H4 (cell line): ENCODE data around the gene RNF150. TPM values are rescaled to one million over a fixed set of nuclear protein-coding genes. Genes with fewer than 3 reads are reported as not detected.

Source experiments
- DNase-seq: peaks from one replicate; pipeline ENCODE4 v3.0.0-alpha.2; 2015; ENCODE audit warnings: low spot score
- total RNA-seq: library from RNA; depleted of rRNA; stranded (reverse); fragments of >200 nt; shearing (Covaris generic); gene quantifications from 2 replicates; pipeline ENCODE4 v1.2.3, GENCODE V29; 2014

RNF150 gene
- total RNA-seq, 1 experiment from 2014 or later: 3.1 TPM

DNA sequence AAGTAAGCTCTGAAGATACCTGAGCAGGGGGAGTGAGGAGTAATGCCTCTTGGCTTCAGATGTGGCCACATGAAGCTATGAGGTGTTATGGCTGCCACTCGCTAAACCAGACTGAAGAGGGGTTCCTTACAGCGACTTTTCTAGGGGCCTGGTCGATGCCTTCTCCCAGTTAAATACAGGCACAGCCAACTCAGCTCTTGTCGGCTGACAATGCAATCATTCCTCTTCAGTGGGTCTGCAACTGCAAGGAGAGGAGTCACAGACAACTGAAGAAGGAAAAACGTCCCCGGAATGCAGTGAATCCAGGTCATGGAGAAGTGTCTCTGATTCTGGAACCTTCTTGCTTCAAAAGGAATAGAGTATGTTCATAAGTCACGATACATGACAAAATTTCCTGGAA is 106.4 kb downstream of the RNF150 start:
- no peak for DNase-seq

- no peak for DNase-seq
Observed at GRCh38 chr4:141023051-141023450, 110.2 kb downstream of the RNF150 start.

DNA sequence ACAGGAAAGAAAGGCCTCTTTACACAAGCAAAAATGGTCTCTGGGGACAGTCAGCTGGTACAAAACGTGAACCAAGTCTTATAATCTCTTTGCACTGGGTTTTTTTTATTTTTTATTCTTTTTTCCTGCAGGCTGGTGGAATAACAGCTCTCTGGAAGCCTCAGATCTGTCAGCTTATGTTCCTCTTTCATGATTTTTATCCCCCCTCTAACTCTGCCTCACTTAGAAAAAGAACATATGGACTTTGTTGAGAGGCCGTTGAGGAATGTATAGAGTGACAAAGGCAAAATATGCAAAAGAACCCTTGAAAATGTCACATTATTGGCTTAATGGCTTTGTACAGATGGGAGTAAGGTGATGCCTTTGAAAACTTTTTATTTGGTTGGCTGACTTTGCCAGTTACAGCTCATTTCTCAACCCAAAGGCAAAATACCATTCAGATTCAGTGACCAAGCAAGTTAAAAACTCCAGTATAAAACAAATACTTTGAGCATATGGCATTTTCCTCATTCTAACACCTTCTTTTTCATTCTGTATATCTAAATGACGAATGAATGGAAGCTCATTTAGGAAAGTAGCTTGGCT is 111.1 kb downstream of the RNF150 start:
- no peak for DNase-seq

DNA sequence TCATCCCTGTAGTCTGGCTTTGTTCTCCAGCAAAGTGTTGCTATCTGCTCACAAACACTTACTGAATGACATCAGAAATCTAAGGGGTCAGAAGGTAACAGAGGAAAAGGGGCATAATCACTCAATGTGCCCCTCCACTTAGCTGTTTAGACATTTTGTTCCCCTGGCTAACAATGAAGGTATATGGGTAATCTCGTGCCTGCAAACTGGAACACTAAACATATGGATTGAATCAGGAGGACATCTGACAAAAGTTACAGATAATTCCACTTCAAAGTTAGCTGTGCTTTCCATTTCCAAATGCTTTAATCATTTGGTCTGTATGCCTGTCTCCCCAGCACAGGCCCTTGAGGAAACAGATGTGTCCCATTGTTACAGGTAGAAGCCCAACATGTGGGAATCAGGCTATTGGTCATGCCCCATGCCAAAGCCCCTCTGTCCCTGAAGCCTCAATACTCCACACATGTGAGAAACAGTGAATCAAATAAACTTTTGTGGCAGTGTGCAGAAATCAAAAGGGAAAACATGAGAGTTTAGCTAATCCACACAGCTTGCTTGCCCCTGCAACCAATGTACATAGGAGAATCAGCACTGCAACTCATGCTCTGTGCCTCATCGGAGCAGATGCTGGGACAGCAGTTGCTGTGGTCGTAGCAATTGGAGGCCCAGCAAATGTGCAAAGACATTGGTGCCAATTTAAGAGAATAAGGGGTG is 111.7 kb downstream of the RNF150 start:
- DNase-seq: no peak

GRCh38 chr4:141020801-141021261 is 112.4 kb downstream of the RNF150 start:
- DNase-seq: peak; percentile 51

DNA sequence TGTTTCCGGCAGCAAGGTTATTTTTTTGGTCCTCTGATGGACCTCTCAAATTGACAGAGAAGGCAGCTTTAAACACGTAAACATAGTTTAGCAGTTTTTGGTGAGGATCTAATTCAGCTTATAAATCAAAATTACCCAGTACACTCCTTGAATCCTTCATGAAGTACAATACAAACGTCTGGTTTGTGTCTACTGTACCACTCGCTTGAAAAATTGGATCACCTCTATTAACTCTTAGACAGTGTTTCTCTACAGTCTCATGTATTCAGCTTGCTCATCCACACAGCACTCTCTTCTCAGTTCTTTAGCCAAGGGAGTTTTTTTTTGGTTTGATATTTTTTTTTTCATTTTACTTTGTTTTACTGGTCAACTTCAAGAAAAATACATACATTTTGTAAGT is 113.5 kb downstream of the RNF150 start:
- no peak for DNase-seq

GRCh38 chr4:141016117-141016798 is 117.0 kb downstream of the RNF150 start:
- no peak for DNase-seq

DNA sequence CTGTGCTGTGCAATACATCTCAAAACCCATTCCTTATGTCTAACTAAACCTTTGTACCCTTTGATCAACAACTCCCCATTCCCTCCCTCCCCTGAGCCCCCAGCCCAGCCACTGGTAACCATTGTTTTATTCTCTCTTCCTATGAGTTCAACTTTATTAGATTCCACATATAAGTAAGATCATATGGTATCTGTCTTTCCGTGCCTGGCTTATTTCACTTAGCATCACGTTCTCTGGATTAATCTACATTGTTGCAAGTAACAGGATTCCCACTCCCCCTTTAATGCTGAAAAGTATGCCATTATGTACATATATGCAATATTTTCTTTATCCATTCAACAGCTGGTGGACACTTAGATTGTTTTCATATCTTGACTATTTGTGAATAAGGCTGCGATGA is 119.4 kb downstream of the RNF150 start:
- DNase-seq: no peak

DNA sequence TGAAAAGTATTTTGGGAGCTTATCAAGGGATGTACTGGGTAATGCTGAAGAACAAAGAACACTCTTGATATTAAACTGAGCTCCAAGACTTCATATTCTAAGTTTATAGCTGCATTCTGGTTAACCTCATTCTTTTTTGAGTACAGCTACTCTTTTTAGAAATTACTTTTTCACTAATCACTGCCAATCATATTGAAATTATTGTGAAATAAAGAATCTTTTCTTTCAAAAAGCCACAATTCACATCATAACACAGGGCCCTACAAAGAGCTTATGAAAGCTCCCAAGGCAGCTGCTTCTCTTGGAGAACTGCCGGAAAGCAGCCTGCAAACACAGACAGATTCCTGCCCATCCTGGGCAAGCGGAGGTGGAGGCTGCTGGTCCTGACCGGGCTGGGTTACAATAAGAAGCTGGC is 121.4 kb downstream of the RNF150 start:
- DNase-seq: no peak

GRCh38 chr4:141009931-141010330 is 123.3 kb downstream of the RNF150 start:
- no peak for DNase-seq

DNA sequence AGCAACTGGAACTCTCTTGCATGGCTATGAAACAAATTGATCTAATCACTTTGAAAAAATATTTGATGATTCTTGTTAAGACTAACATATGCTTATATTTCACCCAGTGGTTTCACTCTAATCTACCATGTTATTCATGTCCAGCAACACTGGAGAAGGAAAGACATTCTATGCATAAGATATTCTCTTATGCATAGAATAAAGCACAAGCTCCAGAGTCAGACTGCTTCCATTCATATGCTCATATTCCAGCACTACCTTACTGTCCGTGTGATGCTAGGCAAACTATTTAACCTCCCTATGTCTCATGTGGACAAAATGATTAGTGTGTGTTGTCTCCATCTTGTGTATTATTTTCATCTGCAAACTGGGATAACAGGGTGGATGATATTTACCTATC is 124.1 kb downstream of the RNF150 start:
- no peak for DNase-seq

GRCh38 chr4:141006242-141006802 is 126.9 kb downstream of the RNF150 start:
- DNase-seq: no peak

GRCh38 chr4:141004823-141005222 is 128.4 kb downstream of the RNF150 start:
- DNase-seq: no peak

DNA sequence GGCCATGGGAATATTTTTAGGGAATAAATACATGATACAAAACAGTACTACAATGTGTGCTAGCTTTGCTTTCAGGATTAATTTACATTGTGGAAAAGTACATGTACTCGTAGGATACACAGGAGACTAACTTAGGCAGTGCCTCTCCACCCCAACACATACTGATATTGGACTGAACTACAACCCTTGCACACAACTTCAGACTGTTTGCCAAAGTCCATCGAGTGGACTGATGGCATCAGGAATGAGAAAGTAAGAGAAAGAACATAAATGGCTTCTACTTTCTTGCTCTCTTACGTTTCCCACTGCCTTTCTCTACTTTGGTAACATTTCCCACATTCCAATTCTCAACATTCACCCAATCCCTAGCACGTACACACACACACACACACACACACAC is 130.1 kb downstream of the RNF150 start:
- no peak for DNase-seq

DNA sequence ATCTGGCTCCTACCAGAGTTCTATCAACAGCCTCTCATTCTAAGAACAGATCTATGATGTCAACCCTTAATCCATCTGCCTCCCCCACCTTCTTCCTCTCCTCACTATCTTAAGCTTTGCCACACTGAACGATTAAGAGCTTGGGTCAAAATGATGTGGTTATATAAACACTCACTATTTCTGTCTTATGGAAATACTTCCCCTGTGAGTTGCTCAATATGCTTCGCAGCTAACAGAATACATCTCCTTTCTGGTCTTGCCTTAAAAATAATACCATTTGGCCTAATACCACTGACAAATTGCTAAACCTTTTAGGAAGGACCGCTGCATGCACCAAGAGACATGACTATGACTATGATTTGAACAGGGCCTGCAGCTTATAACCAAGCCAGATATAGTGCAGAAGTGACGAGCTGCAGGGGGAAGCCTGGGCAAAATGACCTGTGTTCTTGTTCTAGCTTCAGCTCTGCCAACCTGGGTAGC is 130.9 kb downstream of the RNF150 start:
- DNase-seq: no peak

- DNase-seq: peak; percentile 22
Observed at GRCh38 chr4:140996766-140997165, 136.5 kb downstream of the RNF150 start.

DNA sequence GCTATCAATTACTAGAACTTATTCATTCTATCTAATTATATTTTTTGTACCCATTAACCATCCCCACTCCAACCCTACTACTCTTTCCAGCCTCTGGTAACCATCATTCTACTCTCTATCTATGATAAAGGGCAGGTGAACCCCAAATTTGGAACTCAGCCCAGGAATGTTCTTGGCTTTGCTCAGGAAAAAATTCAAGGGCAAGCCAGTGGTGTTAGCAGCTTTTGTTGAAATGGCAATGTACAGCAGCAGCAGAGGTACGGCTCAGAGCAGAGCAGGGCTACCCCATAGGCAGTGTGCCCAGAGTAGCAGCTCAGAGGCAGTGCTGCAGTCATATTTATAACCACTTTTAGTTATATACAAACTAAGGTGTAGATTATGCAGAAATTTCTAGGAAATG is 138.2 kb downstream of the RNF150 start:
- no peak for DNase-seq

DNA sequence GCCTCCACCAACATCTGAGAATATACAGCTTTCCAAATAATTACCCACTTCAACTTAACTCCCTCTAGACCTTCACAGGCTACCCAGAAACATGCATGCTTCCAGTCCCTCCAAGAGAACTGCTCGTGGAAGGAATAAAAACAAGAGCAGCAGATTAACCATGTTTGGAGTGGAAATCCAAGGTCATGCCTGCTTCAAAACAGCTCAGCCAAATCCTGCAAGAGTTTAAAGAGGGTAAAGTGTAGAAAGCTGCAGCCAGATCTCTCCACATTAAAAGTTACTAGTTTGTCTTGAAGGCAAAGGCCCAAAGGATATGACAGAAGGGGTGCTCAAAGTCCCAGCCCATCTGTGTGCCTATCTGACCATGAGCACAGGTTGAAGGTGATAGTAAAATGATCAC is 139.3 kb downstream of the RNF150 start:
- no peak for DNase-seq

DNA sequence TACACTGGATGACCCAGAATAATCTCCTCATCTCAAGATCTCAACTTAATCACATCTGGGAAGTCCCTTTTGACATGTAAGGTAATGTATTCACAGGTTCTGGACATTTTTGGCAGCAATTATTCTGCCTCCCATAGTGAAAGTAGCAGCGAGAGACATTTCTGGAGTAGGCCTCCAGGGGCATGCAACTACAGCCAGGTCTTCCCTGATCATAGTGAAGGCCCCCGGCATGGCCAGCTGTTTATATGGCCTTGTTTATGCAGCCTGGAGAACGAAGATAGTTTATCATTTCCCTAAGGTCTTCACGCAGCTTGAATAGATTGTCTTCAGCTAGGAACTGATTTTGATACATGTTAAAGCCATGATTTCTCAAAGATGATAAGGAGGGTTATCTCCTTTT is 139.9 kb downstream of the RNF150 start:
- no peak for DNase-seq

GRCh38 chr4:140989944-140990343 is 143.3 kb downstream of the RNF150 start:
- DNase-seq: no peak

DNA sequence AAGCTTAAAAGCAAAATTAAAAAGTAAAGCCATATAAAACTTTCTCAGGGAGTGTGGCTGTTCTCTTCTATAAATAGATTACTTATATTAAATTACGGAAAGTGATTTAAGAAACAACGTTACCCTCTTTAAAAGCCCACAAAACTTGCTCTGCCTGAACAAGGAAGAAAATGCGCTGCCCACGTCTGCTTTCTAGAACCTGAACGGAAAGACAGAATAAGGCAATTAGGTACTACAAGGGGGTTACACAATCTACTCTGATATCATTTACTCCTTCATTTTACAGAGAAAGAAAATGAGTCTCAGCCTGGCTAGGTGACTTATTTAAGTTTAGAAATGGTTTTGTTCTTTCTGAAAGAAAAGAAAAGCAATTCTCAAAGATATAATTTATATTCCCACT is 147.2 kb downstream of the RNF150 start:
- DNase-seq: no peak

- DNase-seq: no peak
Observed at GRCh38 chr4:140982613-140983340, 150.5 kb downstream of the RNF150 start.
